HEK293 (cell line): Measurements from ENCODE around the gene TNFRSF18.

Experiments
- CTCF ChIA-PET: fragments of 350-600 bp; formaldehyde crosslinking; extraction: SDS; loops from one replicate; lab custom pipeline; 2021; ENCODE audit warnings: antibody characterized with exemption; lab: Yijun Ruan, JAX
- POLR2A ChIA-PET: fragments of 300-600 bp; formaldehyde crosslinking; extraction: SDS; loops from one replicate; lab custom pipeline; 2020; ENCODE audit warnings: antibody characterized with exemption, inconsistent platforms; lab: Yijun Ruan, JAX
- H3K27ac ChIP-seq: fragments of 200-500 bp; sonication (Bioruptor generic); 2 replicates; pipeline ENCODE4 v1.5.1; 2014; ENCODE audit warnings: low read depth, low read length, control low read depth, inconsistent platforms; ENCODE audit errors: extremely low read depth
- H3K36me3 ChIP-seq, 2 experiments: fragments of 200-500 bp in 1 of 2; sonication (Bioruptor generic) in 1 of 2; 1 replicate in 1 of 2; 2 replicates in 1 of 2; pipeline ENCODE4 v1.5.1; 2014 to 2017; ENCODE audit warnings: inconsistent platforms in 2 of 2, low read length in 2 of 2; ENCODE audit not compliant: control insufficient read depth in 2 of 2, insufficient read depth in 1 of 2
- H3K4me1 ChIP-seq: fragments of 200-500 bp; sonication (Bioruptor generic); 2 replicates; pipeline ENCODE4 v1.5.1; 2014; ENCODE audit warnings: mild to moderate bottlenecking, low read length, inconsistent platforms; ENCODE audit not compliant: control insufficient read depth, insufficient read depth
- H3K4me3 ChIP-seq: 2 replicates; pipeline ENCODE4 v1.5.1; 2011; ENCODE audit warnings: low read depth, mild to moderate bottlenecking, control low read depth, low read length, moderate library complexity
- H3K9me3 ChIP-seq: fragments of 200-500 bp; sonication (Bioruptor generic); 2 replicates; pipeline ENCODE4 v1.5.1; 2014; ENCODE audit warnings: low read depth, low read length, inconsistent platforms; ENCODE audit not compliant: control insufficient read depth, insufficient read depth
- BCL11A ChIP-seq: fragments of 450-650 bp; formaldehyde crosslinking; IDR thresholded peaks from 2 replicates; pipeline ENCODE4 v1.5.1; 2016; ENCODE audit warnings: low read depth, missing biosample characterization, missing genetic modification characterization
- BCL11B ChIP-seq: fragments of 450-650 bp; formaldehyde crosslinking; IDR thresholded peaks from 2 replicates; pipeline ENCODE4 v1.5.1; 2016; ENCODE audit warnings: low read depth, missing biosample characterization, missing genetic modification characterization
- GLIS2 ChIP-seq: fragments of 450-650 bp; formaldehyde crosslinking; IDR thresholded peaks from 2 replicates; pipeline ENCODE4 v1.5.1; 2016; ENCODE audit warnings: missing biosample characterization, missing genetic modification characterization
- HIC1 ChIP-seq: fragments of 450-650 bp; formaldehyde crosslinking; IDR thresholded peaks from 2 replicates; pipeline ENCODE4 v1.5.1; 2016; ENCODE audit warnings: missing biosample characterization, missing genetic modification characterization
- HOXC10 ChIP-seq: sonication (generic); formaldehyde crosslinking; IDR thresholded peaks from 2 replicates; pipeline ENCODE4 v1.8.1; 2023; ENCODE audit warnings: mild to moderate bottlenecking, missing genetic modification reagents
- INSM2 ChIP-seq: fragments of 450-650 bp; formaldehyde crosslinking; IDR thresholded peaks from 2 replicates; pipeline ENCODE4 v1.5.1; 2016; ENCODE audit warnings: missing biosample characterization, missing genetic modification characterization
- KLF16 ChIP-seq: fragments of 450-650 bp; formaldehyde crosslinking; IDR thresholded peaks from 2 replicates; pipeline ENCODE4 v1.5.1; 2017; ENCODE audit warnings: missing biosample characterization, missing genetic modification characterization
- OVOL3 ChIP-seq: fragments of 450-650 bp; formaldehyde crosslinking; IDR thresholded peaks from 2 replicates; pipeline ENCODE4 v1.5.1; 2016; ENCODE audit warnings: missing biosample characterization, missing genetic modification characterization
- SCRT2 ChIP-seq: fragments of 450-650 bp; formaldehyde crosslinking; IDR thresholded peaks from 2 replicates; pipeline ENCODE4 v1.5.1; 2016; ENCODE audit warnings: missing biosample characterization, missing genetic modification characterization
- SETDB1 ChIP-seq: IDR thresholded peaks from one replicate; pipeline ENCODE4 v1.6.1; 2017; ENCODE audit warnings: mild to moderate bottlenecking, low read length, moderate library complexity, mixed read lengths; ENCODE audit not compliant: insufficient read length
- ZBTB17 ChIP-seq: fragments of 450-650 bp; formaldehyde crosslinking; IDR thresholded peaks from 2 replicates; pipeline ENCODE4 v1.5.1; 2016; ENCODE audit warnings: missing biosample characterization, missing genetic modification characterization
- ZNF184 ChIP-seq: fragments of 450-650 bp; IDR thresholded peaks from 2 replicates; pipeline ENCODE4 v1.5.1; 2018; ENCODE audit warnings: missing biosample characterization, mild to moderate bottlenecking, missing genetic modification characterization
- ZNF514 ChIP-seq: fragments of 450-650 bp; formaldehyde crosslinking; IDR thresholded peaks from 2 replicates; pipeline ENCODE4 v1.5.1; 2016; ENCODE audit warnings: missing biosample characterization, missing genetic modification characterization
- ZNF521 ChIP-seq: fragments of 450-650 bp; formaldehyde crosslinking; IDR thresholded peaks from 2 replicates; pipeline ENCODE4 v1.5.1; 2017; ENCODE audit warnings: missing biosample characterization, mild to moderate bottlenecking, missing genetic modification characterization
- ZNF558 ChIP-seq: fragments of 450-650 bp; formaldehyde crosslinking; IDR thresholded peaks from 2 replicates; pipeline ENCODE4 v1.5.1; 2016; ENCODE audit warnings: missing biosample characterization, missing genetic modification characterization
- ZNF561 ChIP-seq: fragments of 450-650 bp; IDR thresholded peaks from 2 replicates; pipeline ENCODE4 v1.5.1; 2018; ENCODE audit warnings: missing biosample characterization, missing genetic modification characterization, borderline replicate concordance
- ZNF580 ChIP-seq: fragments of 450-650 bp; formaldehyde crosslinking; IDR thresholded peaks from 2 replicates; pipeline ENCODE4 v1.5.1; 2016; ENCODE audit warnings: missing biosample characterization, missing genetic modification characterization
- ZNF610 ChIP-seq: fragments of 450-650 bp; formaldehyde crosslinking; IDR thresholded peaks from 2 replicates; pipeline ENCODE4 v1.5.1; 2016; ENCODE audit warnings: missing biosample characterization, missing genetic modification characterization, borderline replicate concordance
- ZNF621 ChIP-seq: fragments of 450-650 bp; formaldehyde crosslinking; IDR thresholded peaks from 2 replicates; pipeline ENCODE4 v1.5.1; 2017; ENCODE audit warnings: missing biosample characterization, missing genetic modification characterization
- ZNF629 ChIP-seq: fragments of 450-650 bp; formaldehyde crosslinking; IDR thresholded peaks from 2 replicates; pipeline ENCODE4 v1.5.1; 2017; ENCODE audit warnings: missing biosample characterization, missing genetic modification characterization
- ZNF670 ChIP-seq: fragments of 450-650 bp; formaldehyde crosslinking; IDR thresholded peaks from 2 replicates; pipeline ENCODE4 v1.5.1; 2016; ENCODE audit warnings: missing biosample characterization, missing genetic modification characterization, low read depth
- ZNF837 ChIP-seq: fragments of 450-650 bp; formaldehyde crosslinking; IDR thresholded peaks from 2 replicates; pipeline ENCODE4 v1.5.1; 2016; ENCODE audit warnings: missing biosample characterization, missing genetic modification characterization
- ZSCAN23 ChIP-seq: fragments of 450-650 bp; formaldehyde crosslinking; IDR thresholded peaks from 2 replicates; pipeline ENCODE4 v1.5.1; 2016; ENCODE audit warnings: missing biosample characterization, missing genetic modification characterization
- TF ChIP-seq, protein P1 (sequence below): fragments of 450-650 bp; formaldehyde crosslinking; IDR thresholded peaks from 2 replicates; pipeline ENCODE4 v1.5.1; 2017; ENCODE audit warnings: missing biosample characterization, mild to moderate bottlenecking, missing genetic modification characterization, moderate library complexity
- TF ChIP-seq, protein P2 (sequence below): fragments of 450-650 bp; formaldehyde crosslinking; IDR thresholded peaks from 2 replicates; pipeline ENCODE4 v1.5.1; 2017; ENCODE audit warnings: missing biosample characterization, missing genetic modification characterization
- TF ChIP-seq, protein P3 (sequence below): sonication (generic); formaldehyde crosslinking; IDR thresholded peaks from 2 replicates; pipeline ENCODE4 v1.8.1; 2022; ENCODE audit warnings: mild to moderate bottlenecking, moderate library complexity, missing genetic modification reagents

TNFRSF18 gene

GRCh38 chr1:1242461-1243265 is 36.3 kb upstream of the TNFRSF18 start:
- H3K4me1 ChIP-seq, result no peaks in the 10 kb centered on the region
- no peaks in the 10 kb centered on the region for H3K36me3 ChIP-seq
- H3K9me3 ChIP-seq, result no peaks in the 10 kb centered on the region
- no peak overlapping the region for H3K27ac ChIP-seq
- CTCF ChIA-PET, result no interaction called here
- TF ChIP-seq HIC1 (tag by site-specific recombination), result peak; percentile 34; the same call in 1 of the 2 replicates
- TF ChIP-seq OVOL3, result no peak
- TF ChIP-seq ZBTB17 (tag by site-specific recombination), result no peak
- TF ChIP-seq INSM2, result no peak
- TF ChIP-seq ZNF629 (tag by site-specific recombination), result no peak
- no peak for TF ChIP-seq BCL11B (tag by site-specific recombination)
- TF ChIP-seq, protein P1, sequence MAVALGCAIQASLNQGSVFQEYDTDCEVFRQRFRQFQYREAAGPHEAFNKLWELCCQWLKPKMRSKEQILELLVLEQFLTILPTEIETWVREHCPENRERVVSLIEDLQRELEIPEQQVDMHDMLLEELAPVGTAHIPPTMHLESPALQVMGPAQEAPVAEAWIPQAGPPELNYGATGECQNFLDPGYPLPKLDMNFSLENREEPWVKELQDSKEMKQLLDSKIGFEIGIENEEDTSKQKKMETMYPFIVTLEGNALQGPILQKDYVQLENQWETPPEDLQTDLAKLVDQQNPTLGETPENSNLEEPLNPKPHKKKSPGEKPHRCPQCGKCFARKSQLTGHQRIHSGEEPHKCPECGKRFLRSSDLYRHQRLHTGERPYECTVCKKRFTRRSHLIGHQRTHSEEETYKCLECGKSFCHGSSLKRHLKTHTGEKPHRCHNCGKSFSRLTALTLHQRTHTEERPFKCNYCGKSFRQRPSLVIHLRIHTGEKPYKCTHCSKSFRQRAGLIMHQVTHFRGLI (tag by site-specific recombination), result no peak
- no peak for TF ChIP-seq ZNF521 (tag by site-specific recombination)
- peak; percentile 57; the same call in 1 of the 2 replicates for TF ChIP-seq SCRT2
- TF ChIP-seq, protein P2, sequence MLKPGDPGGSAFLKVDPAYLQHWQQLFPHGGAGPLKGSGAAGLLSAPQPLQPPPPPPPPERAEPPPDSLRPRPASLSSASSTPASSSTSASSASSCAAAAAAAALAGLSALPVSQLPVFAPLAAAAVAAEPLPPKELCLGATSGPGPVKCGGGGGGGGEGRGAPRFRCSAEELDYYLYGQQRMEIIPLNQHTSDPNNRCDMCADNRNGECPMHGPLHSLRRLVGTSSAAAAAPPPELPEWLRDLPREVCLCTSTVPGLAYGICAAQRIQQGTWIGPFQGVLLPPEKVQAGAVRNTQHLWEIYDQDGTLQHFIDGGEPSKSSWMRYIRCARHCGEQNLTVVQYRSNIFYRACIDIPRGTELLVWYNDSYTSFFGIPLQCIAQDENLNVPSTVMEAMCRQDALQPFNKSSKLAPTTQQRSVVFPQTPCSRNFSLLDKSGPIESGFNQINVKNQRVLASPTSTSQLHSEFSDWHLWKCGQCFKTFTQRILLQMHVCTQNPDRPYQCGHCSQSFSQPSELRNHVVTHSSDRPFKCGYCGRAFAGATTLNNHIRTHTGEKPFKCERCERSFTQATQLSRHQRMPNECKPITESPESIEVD (tag by site-specific recombination), result no peak
- TF ChIP-seq HOXC10 (CRISPR knock-in tag), result no peak
- no peak for TF ChIP-seq ZNF558 (tag by site-specific recombination)
- peak; percentile 10; the same call in 1 of the 2 replicates for TF ChIP-seq BCL11A (tag by site-specific recombination)
- TF ChIP-seq SETDB1, result no peak
- TF ChIP-seq, all 188 proteins: peak for 3
- no peak overlapping the region for H3K4me3 ChIP-seq
- POLR2A ChIA-PET, result no interaction called here

- H3K27ac ChIP-seq, result no peak overlapping the region
- ChIA-PET CTCF (no interaction called here), POLR2A (no interaction called here)
- TF ChIP-seq ZNF561 (tag by site-specific recombination) (no peak), ZNF184 (no peak), ZNF610 (no peak), ZNF670 (tag by site-specific recombination) (no peak), ZNF837 (tag by site-specific recombination) (no peak), ZNF580 (no peak), BCL11B (tag by site-specific recombination) (0 out of 2 replicates have a peak, but pooled peaks have one; percentile 57), BCL11A (tag by site-specific recombination) (no peak; the same call in 1 of the 2 replicates), KLF16 (no peak), ZNF514 (tag by site-specific recombination) (no peak), GLIS2 (peak; percentile 22; the same call in 1 of the 2 replicates), ZNF621 (tag by site-specific recombination) (no peak), ZSCAN23 (tag by site-specific recombination) (no peak)
- TF ChIP-seq, protein P3, sequence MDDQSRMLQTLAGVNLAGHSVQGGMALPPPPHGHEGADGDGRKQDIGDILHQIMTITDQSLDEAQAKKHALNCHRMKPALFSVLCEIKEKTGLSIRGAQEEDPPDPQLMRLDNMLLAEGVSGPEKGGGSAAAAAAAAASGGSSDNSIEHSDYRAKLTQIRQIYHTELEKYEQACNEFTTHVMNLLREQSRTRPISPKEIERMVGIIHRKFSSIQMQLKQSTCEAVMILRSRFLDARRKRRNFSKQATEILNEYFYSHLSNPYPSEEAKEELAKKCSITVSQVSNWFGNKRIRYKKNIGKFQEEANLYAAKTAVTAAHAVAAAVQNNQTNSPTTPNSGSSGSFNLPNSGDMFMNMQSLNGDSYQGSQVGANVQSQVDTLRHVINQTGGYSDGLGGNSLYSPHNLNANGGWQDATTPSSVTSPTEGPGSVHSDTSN (CRISPR knock-in tag), result no peak
Measured at GRCh38 chr1:1241588-1242219, 35.3 kb upstream of the TNFRSF18 start.

More at GRCh38 chr1:1241588-1242219, 35.3 kb upstream of the TNFRSF18 start:
- H3K4me3 ChIP-seq, result no peak overlapping the region
- H3K4me1 ChIP-seq, result no peaks in the 10 kb centered on the region
- H3K9me3 ChIP-seq, result no peaks in the 10 kb centered on the region
- H3K36me3 ChIP-seq, result no peaks in the 10 kb centered on the region
